Measurements from ENCODE around the gene PEX6. TPM values are rescaled to one million over a fixed set of nuclear protein-coding genes. Genes with fewer than 3 reads are reported as not detected.
A peak's percentile ranks its signal among the peaks of the same experiment; 100 is the strongest.
"Not testable (repeated sequence)": the region's sequence is repeated elsewhere in the genome, so short reads cannot be mapped to it uniquely, and the experiment has no call there.

PEX6 gene
- total RNA-seq, 1 donor from 2014 or later = 20.4 TPM

- DNase-seq (ENCODE audit: low spot score) = no peak
- no peak for ATAC-seq
- intact Hi-C loops (cut with DNase I) = no loop called here
Measured at GRCh38 chr6:43006251-43006650, 27.3 kb upstream of the PEX6 start.

DNA sequence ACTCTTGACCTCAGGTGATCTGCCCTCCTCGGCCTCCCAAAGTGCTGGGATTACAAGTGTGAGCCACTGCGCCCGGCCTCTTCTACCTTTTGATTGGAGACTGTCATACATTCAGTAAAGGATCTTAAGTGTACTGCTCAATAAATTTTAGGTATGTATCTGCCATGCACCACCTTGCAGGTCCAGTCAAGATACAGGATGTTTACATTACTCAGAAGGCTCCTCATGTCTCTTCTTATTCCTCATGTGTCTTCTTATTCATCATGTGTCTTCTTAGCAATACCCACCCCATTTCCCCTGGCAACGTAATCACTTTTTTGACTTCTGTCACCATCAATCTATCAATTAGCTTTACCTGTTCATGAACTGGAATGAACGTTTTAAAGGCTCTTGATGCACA lies 26.9 kb upstream of the PEX6 start:
- DNase-seq (ENCODE audit: low spot score) = no peak
- intact Hi-C loops (cut with DNase I) = no loop called here
- no peak for ATAC-seq

DNA sequence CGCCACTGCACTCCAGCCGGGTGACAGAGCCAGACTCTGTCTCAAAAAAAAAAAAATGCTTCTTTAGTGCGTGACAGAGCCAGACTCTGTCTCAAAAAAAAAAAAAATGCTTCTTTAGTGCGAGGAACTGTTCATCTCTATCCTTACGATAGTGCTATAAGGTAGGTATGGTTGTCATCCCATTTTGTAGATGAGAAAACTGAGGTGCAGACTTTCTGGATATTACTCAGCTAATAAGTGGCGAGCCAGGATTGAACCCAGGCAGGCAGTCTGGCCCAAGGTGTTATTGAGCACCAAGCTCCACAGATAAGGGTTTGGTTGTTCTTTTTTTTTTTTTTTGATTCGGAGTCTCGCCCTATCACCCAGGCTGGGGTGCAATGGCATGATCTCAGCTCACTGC lies 22.9 kb upstream of the PEX6 start:
- intact Hi-C loops (cut with DNase I) = no loop called here
- no peak for ATAC-seq
- DNase-seq (ENCODE audit: low spot score) = no peak

GRCh38 chr6:42998205-42998604 lies 19.2 kb upstream of the PEX6 start:
- ATAC-seq; intact Hi-C loops (cut with DNase I); DNase-seq (ENCODE audit: low spot score): not testable (repeated sequence)

GRCh38 chr6:42996513-42996912 lies 17.5 kb upstream of the PEX6 start:
- DNase-seq (ENCODE audit: low spot score) (no peak), ATAC-seq (no peak)
- intact Hi-C loops (cut with DNase I) = no loop called here

DNA sequence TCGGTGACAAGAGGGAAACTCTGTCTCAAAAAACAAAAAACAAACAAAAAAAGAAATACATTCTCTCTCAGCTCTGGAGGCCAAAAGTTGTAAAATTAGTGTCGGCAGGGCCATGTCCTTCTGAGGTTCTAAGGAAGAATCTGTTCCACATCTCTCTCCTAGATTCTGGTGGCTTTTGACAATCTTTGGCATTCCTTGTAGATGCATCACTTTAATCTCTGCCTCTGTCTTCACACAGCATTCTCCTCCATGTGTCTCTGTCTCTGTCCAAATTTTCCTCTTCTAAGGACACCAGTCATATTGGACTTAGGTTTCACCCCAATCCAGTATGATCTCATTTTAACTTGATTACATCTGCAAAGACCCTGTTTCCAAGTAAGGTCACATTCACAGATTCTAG lies 14.5 kb upstream of the PEX6 start:
- intact Hi-C loops (cut with DNase I) = no loop called here
- ATAC-seq (no peak), DNase-seq (ENCODE audit: low spot score) (no peak)

DNA sequence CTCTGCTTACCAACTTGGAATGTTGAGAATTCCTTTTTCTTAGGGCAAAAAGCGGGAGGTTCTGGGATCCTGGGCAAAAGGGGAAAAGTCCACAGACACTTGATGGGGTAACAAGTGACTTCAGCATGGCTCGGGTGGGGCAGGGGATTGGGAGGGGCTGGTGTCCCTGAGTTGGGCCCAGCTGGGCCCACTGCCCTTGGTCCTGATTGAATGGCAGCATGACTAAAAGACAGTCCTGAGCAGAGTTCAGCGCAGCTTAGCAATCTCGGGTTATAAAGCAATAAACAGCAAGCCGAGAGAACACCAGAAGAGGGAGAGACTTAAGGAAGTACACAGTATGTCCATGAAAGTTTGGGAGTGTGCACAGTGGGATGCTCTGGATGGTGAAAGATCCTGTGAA lies 10.9 kb upstream of the PEX6 start:
- DNase-seq (ENCODE audit: low spot score) = no peak
- intact Hi-C loops (cut with DNase I) = no loop called here
- no peak for ATAC-seq

- ATAC-seq (peak; percentile 6), DNase-seq (ENCODE audit: low spot score) (no peak)
- intact Hi-C loops (cut with DNase I) = no loop called here
Measured at GRCh38 chr6:42988486-42989020, 9.6 kb upstream of the PEX6 start.

- ATAC-seq (no peak), DNase-seq (ENCODE audit: low spot score) (no peak)
- intact Hi-C loops (cut with DNase I) = no loop called here
Measured at GRCh38 chr6:42987533-42988451, 8.8 kb upstream of the PEX6 start.

- ATAC-seq = no peak
- DNase-seq (ENCODE audit: low spot score) = no peak
- intact Hi-C loops (cut with DNase I) = no loop called here
Measured at GRCh38 chr6:42984924-42985475, 6.0 kb upstream of the PEX6 start.

DNA sequence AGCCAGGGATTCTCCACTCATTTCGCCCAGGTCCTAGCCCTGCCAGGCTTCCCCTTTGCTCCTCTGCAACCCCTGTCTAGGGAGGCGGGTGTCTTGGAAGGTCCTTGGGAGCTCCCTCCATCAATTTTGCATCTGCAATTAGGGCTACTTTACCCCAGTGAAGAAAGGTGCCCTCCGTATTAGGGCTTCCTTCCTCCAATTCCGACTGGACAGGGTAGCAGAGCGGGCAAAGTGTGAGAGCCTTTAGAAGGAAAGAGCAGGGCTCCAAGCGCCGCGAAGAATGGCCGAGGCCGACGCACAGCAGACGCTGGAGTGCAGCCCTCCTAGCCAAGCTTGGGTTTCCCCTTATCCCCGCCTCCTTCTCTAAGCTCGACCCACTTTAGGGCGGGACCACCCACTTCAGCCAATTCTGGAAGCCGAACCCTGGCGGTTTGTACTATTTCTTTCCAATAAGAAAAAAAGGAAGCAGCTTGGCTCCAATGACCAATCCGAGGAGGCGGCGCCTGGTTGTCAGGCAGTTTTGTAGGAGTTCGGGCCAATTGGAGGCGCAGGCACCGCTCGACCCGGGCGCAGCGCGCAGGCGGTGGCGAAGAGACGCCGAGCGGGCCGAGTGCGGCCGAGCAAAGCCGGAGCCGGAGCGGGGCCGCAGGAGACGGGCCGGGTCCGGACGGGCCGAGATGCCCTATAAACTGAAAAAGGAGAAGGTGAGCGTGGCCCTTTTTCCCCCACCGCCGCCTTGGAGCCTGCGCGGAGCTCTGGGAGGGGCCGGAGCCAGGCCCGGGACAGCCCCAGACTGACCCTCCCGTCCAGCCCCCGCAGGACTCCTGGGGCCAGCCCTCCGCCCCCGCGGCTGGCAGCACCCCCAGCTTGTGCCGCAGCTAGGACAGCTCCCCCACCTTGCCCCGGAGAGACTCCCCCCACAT lies 5.3 kb upstream of the PEX6 start, which contains the start of gene PPP2R5D:
Gene PPP2R5D (plus strand): TSS at position 570 of the 923 bp plus-strand sequence. CDS start 108 bp downstream, at position 678.
- peak; percentile 97 for DNase-seq (ENCODE audit: low spot score)
- intact Hi-C loops (cut with DNase I) = no loop called here

DNA sequence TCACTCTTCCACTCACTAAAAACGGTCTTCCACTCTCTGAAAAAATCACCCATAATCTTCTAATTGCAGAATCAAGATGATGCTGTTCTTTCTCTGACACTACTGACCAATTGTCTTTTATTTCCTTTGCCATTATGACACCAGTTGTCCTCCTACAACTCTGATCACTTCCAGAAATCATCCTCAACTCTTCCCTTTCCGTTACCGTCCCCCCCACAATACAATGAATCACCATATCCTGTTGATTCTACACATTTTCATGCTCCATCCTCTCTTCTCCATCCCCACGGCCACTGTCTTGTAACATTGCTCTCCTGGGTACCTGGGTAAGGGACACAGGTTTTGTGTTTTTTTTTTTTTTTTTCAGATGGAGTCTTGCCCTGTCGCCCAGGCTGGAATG lies 2.9 kb upstream of the PEX6 start:
- ATAC-seq = no peak
- DNase-seq (ENCODE audit: low spot score) = no peak
- intact Hi-C loops (cut with DNase I) = no loop called here

More for the DNA sequence above, 5.3 kb upstream of the PEX6 start, which contains the start of gene PPP2R5D:
- ATAC-seq = peak; percentile 97

- ATAC-seq (peak; percentile 3), DNase-seq (ENCODE audit: low spot score) (no peak)
- intact Hi-C loops (cut with DNase I) = no loop called here
Measured at GRCh38 chr6:42979523-42980177, 669 bp upstream of the PEX6 start.

DNA sequence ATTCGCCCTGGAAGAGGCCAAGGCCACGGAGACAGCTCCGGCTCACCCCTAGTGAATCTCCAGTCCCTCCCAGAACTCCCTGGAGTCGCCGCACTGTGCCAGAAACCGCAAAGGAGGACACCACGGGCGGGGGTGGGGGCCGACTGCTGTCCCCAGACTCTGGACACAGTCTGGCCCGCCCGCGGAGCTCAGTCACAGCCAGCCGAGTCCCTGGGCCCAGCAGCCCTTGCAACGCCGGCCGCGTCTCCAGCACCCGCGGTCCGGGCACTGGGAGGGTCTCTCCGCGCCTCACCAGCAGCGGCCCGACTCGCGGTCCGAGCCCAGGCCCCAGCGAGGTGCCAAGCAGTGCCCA lies 518 bp downstream of the PEX6 start:
- DNase-seq (ENCODE audit: low spot score) (no peak), ATAC-seq (peak; percentile 9)
- intact Hi-C loops (cut with DNase I) = no loop called here

- ATAC-seq (no peak), DNase-seq (ENCODE audit: low spot score) (no peak)
- intact Hi-C loops (cut with DNase I) = no loop called here
Measured at GRCh38 chr6:42974919-42975505, 4.0 kb downstream of the PEX6 start.

DNA sequence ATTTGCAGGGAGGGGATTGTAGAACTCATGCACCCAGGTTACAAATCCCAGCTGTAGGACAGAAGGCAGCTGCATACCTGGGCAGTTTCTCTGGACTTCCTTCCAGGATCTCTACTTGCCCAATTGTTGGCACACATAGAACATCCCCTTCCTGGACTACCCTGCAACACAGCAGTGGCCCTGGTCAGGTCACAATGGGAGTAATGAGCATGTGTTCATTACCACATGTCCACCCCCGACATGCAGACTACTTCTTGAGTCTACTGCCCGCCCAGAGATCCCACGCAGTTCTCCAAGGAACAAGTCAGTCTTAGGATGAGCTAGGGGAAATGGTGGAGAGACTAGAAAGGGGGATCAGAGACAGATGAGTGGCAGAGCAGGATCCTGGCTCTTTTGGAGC lies 5.1 kb downstream of the PEX6 start:
- DNase-seq (ENCODE audit: low spot score) = no peak
- no peak for ATAC-seq
- intact Hi-C loops (cut with DNase I) = no loop called here

DNA sequence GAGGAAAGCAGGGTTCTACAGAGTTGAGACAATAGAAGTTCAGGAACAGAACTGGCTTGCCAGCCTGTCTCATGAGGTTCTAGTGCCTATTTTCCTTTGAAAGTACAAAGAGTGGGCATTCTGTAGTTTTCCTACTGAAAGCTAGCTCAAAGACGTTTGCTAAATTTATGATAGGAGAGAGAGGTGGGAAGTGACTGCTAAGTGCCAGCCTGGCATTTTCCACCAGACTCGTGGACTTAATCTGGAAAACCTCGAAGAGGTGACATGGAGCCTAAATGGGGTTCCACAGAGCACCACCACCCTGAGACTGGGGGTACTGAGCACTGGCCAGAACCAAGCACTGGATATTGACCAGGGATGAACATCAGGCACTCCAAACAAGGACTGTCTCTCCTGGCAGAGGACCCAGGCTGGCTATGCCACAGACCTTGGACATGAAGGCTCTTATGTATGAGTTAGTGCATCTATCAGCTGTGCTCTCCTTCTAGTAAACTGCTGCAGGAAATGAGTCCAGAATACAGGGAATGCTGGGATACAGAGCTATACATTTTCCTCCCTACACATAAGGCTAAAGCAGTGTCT lies 7.1 kb downstream of the PEX6 start:
- no peak for DNase-seq (ENCODE audit: low spot score)
- no peak for ATAC-seq
- intact Hi-C loops (cut with DNase I) = no loop called here

Data from sciatic nerve (tissue), 2 donors.